ENCODE results near the gene DRP2. TPM values are rescaled to one million over a fixed set of nuclear protein-coding genes. Genes with fewer than 3 reads are reported as not detected.

The DRP2 gene
- total RNA-seq, 2 experiments from 2014 or later, result not detected

GRCh38 chrX:101265869-101266428 is 46.4 kb downstream of the DRP2 start:
- Histone ChIP-seq H3K9me3 (ENCODE audit: control insufficient read depth in 1 of 2, insufficient read depth in 1 of 2, low read length in 2 of 2) (no peaks in the 10 kb centered on the region), H3K27me3 (ENCODE audit: control insufficient read depth in 1 of 2, insufficient read depth in 2 of 2, low read length in 2 of 2) (no peaks in the 10 kb centered on the region), H3K36me3 (ENCODE audit: insufficient read depth, low read length) (no peaks in the 10 kb centered on the region), H3K27ac (ENCODE audit: low read depth in 1 of 2, low read length in 2 of 2) (no peak overlapping the region), H3K4me3 (ENCODE audit: low read length) (no peak overlapping the region), H3K4me1 (ENCODE audit: insufficient read depth, low read length) (no peaks in the 10 kb centered on the region)
- CTCF ChIA-PET, result no interaction called here
- Mint-ChIP-seq H3K27me3 (no peaks in the 10 kb centered on the region), H3K4me3 (no peak overlapping the region), H3K4me1 (ENCODE audit: low read depth) (no peaks in the 10 kb centered on the region), H3K36me3 (ENCODE audit: low read depth) (no peaks in the 10 kb centered on the region), H3K27ac (no peak overlapping the region), H3K9me3 (no peaks in the 10 kb centered on the region)
- ATAC-seq (ENCODE audit: poor library complexity), result no peak
- intact Hi-C loops (cut with DNase I, micrococcal nuclease), result no loop called here
- DNase-seq, result no peak
- POLR2A ChIA-PET, result no interaction called here
- no peak for TF ChIP-seq CTCF (IDR thresholded peaks at IDR 0.05)

- Histone ChIP-seq H3K4me1 (ENCODE audit: insufficient read depth, low read length) (no peaks in the 10 kb centered on the region), H3K9me3 (ENCODE audit: control insufficient read depth in 1 of 2, insufficient read depth in 1 of 2, low read length in 2 of 2) (no peaks in the 10 kb centered on the region), H3K36me3 (ENCODE audit: insufficient read depth, low read length) (no peaks in the 10 kb centered on the region), H3K4me3 (ENCODE audit: low read length) (no peak overlapping the region), H3K27me3 (ENCODE audit: control insufficient read depth in 1 of 2, insufficient read depth in 2 of 2, low read length in 2 of 2) (no peaks in the 10 kb centered on the region), H3K27ac (ENCODE audit: low read depth in 1 of 2, low read length in 2 of 2) (no peak overlapping the region)
- H3K4me1 Mint-ChIP-seq (ENCODE audit: low read depth), result no peaks in the 10 kb centered on the region
- no peaks in the 10 kb centered on the region for H3K27me3 Mint-ChIP-seq
- no peak overlapping the region for H3K27ac Mint-ChIP-seq
- DNase-seq (no peak), ATAC-seq (ENCODE audit: poor library complexity) (no peak)
- intact Hi-C loops (cut with DNase I, micrococcal nuclease), result no loop called here
- no peak overlapping the region for H3K4me3 Mint-ChIP-seq
- H3K36me3 Mint-ChIP-seq (ENCODE audit: low read depth), result no peaks in the 10 kb centered on the region
- ChIA-PET CTCF (no interaction called here), POLR2A (no interaction called here)
- TF ChIP-seq CTCF (IDR thresholded peaks at IDR 0.05), result no peak
- H3K9me3 Mint-ChIP-seq, result no peaks in the 10 kb centered on the region
Measured at GRCh38 chrX:101274198-101274597, 54.6 kb downstream of the DRP2 start.

- no peaks in the 10 kb centered on the region for H3K27me3 ChIP-seq (ENCODE audit: control insufficient read depth in 1 of 2, insufficient read depth in 2 of 2, low read length in 2 of 2)
- H3K27ac ChIP-seq (ENCODE audit: low read depth in 1 of 2, low read length in 2 of 2), result no peak overlapping the region
- intact Hi-C loops (cut with DNase I, micrococcal nuclease), result no loop called here
- DNase-seq (no peak), ATAC-seq (ENCODE audit: poor library complexity) (no peak)
- H3K36me3 Mint-ChIP-seq (ENCODE audit: low read depth), result no peaks in the 10 kb centered on the region
- H3K4me3 Mint-ChIP-seq, result no peak overlapping the region
- no peaks in the 10 kb centered on the region for H3K27me3 Mint-ChIP-seq
- CTCF ChIA-PET, result no interaction called here
- H3K27ac Mint-ChIP-seq, result no peak overlapping the region
- TF ChIP-seq CTCF (IDR thresholded peaks at IDR 0.05), result no peak
- POLR2A ChIA-PET, result no interaction called here
- H3K9me3 Mint-ChIP-seq, result no peaks in the 10 kb centered on the region
- H3K36me3 ChIP-seq (ENCODE audit: insufficient read depth, low read length), result no peaks in the 10 kb centered on the region
- no peaks in the 10 kb centered on the region for H3K4me1 Mint-ChIP-seq (ENCODE audit: low read depth)
- H3K4me1 ChIP-seq (ENCODE audit: insufficient read depth, low read length), result no peaks in the 10 kb centered on the region
- H3K9me3 ChIP-seq (ENCODE audit: control insufficient read depth in 1 of 2, insufficient read depth in 1 of 2, low read length in 2 of 2), result no peaks in the 10 kb centered on the region
- H3K4me3 ChIP-seq (ENCODE audit: low read length), result no peak overlapping the region
Measured at GRCh38 chrX:101276238-101276637, 56.7 kb downstream of the DRP2 start.
